Mesothelial cell of epicardium (in vitro differentiated cells): ENCODE results near the gene SLC25A45. TPM values are rescaled to one million over a fixed set of nuclear protein-coding genes. Genes with fewer than 3 reads are reported as not detected.

Experiments used
- DNase-seq, 2 experiments: peaks; one replicate each; pipeline ENCODE4 v3.0.0; 2021; ENCODE audit warnings: low spot score in 2 of 2; ENCODE audit not compliant: unreplicated experiment in 2 of 2
- H3K27ac Mint-ChIP-seq: 2 replicates; pipeline ENCODE4 v1.8.0; 2021; ENCODE audit warnings: mixed read lengths
- H3K27me3 Mint-ChIP-seq: 2 replicates; pipeline ENCODE4 v1.8.0; 2021; ENCODE audit warnings: low read depth, mixed read lengths
- H3K36me3 Mint-ChIP-seq: 2 replicates; pipeline ENCODE4 v1.8.0; 2021; ENCODE audit warnings: mixed read lengths
- H3K4me1 Mint-ChIP-seq: 2 replicates; pipeline ENCODE4 v1.8.0; 2021; ENCODE audit warnings: mixed read lengths
- H3K4me3 Mint-ChIP-seq: 2 replicates; pipeline ENCODE4 v1.8.0; 2021; ENCODE audit warnings: mild to moderate bottlenecking, moderate library complexity, mixed read lengths
- H3K9me3 Mint-ChIP-seq: 2 replicates; pipeline ENCODE4 v1.8.0; 2021; ENCODE audit warnings: mixed read lengths
- CTCF ChIP-seq: fragments of 200-600 bp; sonication (generic); IDR thresholded peaks from one replicate; pipeline ENCODE4 v1.5.0; 2021; ENCODE audit warnings: antibody characterized with exemption; ENCODE audit not compliant: unreplicated experiment
- total RNA-seq: library from RNA; stranded (reverse); gene quantifications from 3 replicates; pipeline ENCODE4 v1.2.1, GENCODE V29; 2021

SLC25A45 gene
- total RNA-seq, 1 donor from 2014 or later = 4.7 TPM

GRCh38 chr11:65412271-65413076 lies 30.0 kb upstream of the SLC25A45 start:
- H3K4me1 Mint-ChIP-seq = peaks cover 19% of the 10 kb centered on the region
- no peak overlapping the region for H3K27ac Mint-ChIP-seq
- H3K27me3 Mint-ChIP-seq = no peaks in the 10 kb centered on the region
- H3K36me3 Mint-ChIP-seq = peaks cover 9% of the 10 kb centered on the region
- DNase-seq = no peak
- no peak overlapping the region for H3K4me3 Mint-ChIP-seq
- no peak for TF ChIP-seq CTCF
- H3K9me3 Mint-ChIP-seq = no peaks in the 10 kb centered on the region

- no peaks in the 10 kb centered on the region for H3K9me3 Mint-ChIP-seq
- H3K27ac Mint-ChIP-seq = no peak overlapping the region
- no peak overlapping the region for H3K4me3 Mint-ChIP-seq
- H3K4me1 Mint-ChIP-seq = peaks cover 11% of the 10 kb centered on the region
- no peaks in the 10 kb centered on the region for H3K27me3 Mint-ChIP-seq
- no peak for DNase-seq
- TF ChIP-seq CTCF = no peak
- H3K36me3 Mint-ChIP-seq = peaks cover 9% of the 10 kb centered on the region
These were observed 29.2 kb upstream of the SLC25A45 start for GRCh38 chr11:65411681-65412070.

GRCh38 chr11:65410936-65411680 lies 28.7 kb upstream of the SLC25A45 start:
- H3K4me3 Mint-ChIP-seq = no peak overlapping the region
- H3K27me3 Mint-ChIP-seq = no peaks in the 10 kb centered on the region
- H3K9me3 Mint-ChIP-seq = no peaks in the 10 kb centered on the region
- peaks cover 6% of the 10 kb centered on the region for H3K4me1 Mint-ChIP-seq
- no peak for DNase-seq
- H3K27ac Mint-ChIP-seq = no peak overlapping the region
- no peak for TF ChIP-seq CTCF
- peaks cover 9% of the 10 kb centered on the region for H3K36me3 Mint-ChIP-seq

- Mint-ChIP-seq H3K4me3 (no peak overlapping the region), H3K27ac (no peak overlapping the region), H3K36me3 (peaks cover 18% of the 10 kb centered on the region), H3K4me1 (no peaks in the 10 kb centered on the region), H3K9me3 (no peaks in the 10 kb centered on the region), H3K27me3 (no peaks in the 10 kb centered on the region)
- no peak for DNase-seq
- TF ChIP-seq CTCF = no peak
These were observed 22.3 kb upstream of the SLC25A45 start for GRCh38 chr11:65404638-65405339.

- no peak overlapping the region for H3K4me3 Mint-ChIP-seq
- no peaks in the 10 kb centered on the region for H3K27me3 Mint-ChIP-seq
- DNase-seq = no peak
- H3K36me3 Mint-ChIP-seq = peaks cover 20% of the 10 kb centered on the region
- no peak overlapping the region for H3K27ac Mint-ChIP-seq
- TF ChIP-seq CTCF = no peak
- no peaks in the 10 kb centered on the region for H3K4me1 Mint-ChIP-seq
- no peaks in the 10 kb centered on the region for H3K9me3 Mint-ChIP-seq
These were observed 21.8 kb upstream of the SLC25A45 start for GRCh38 chr11:65404210-65404609.
